H9 (cell line): ENCODE results near the gene RHBDD1. TPM values are rescaled to one million over a fixed set of nuclear protein-coding genes. Genes with fewer than 3 reads are reported as not detected.

ENCODE experiments used
- DNase-seq: peaks from one replicate; pipeline ENCODE4 v3.0.0-alpha.2; 2017
- H2AFZ ChIP-seq: one replicate; pipeline ENCODE4 v1.6.1; 2013; ENCODE audit warnings: mild to moderate bottlenecking, low read length, control low read depth, moderate library complexity
- H2AK5ac ChIP-seq: 2 replicates; pipeline ENCODE4 v1.6.1; 2013; ENCODE audit warnings: low read length, control low read depth, mixed read lengths; ENCODE audit not compliant: insufficient read length
- H2BK120ac ChIP-seq: one replicate; pipeline ENCODE4 v1.6.1; 2013; ENCODE audit warnings: low read depth, mild to moderate bottlenecking, low read length, control low read depth, inconsistent platforms; ENCODE audit not compliant: poor library complexity, severe bottlenecking
- H2BK12ac ChIP-seq: 2 replicates; pipeline ENCODE4 v1.6.1; 2013; ENCODE audit warnings: low read length, control low read depth, mixed read lengths, low read depth; ENCODE audit not compliant: insufficient read length
- H2BK15ac ChIP-seq: 2 replicates; pipeline ENCODE4 v1.6.1; 2013; ENCODE audit warnings: low read depth, low read length, control low read depth
- H2BK20ac ChIP-seq: one replicate; pipeline ENCODE4 v1.6.1; 2013; ENCODE audit warnings: low read depth, mild to moderate bottlenecking, low read length, control low read depth, inconsistent platforms; ENCODE audit not compliant: poor library complexity, severe bottlenecking
- H2BK5ac ChIP-seq: 2 replicates; pipeline ENCODE4 v1.6.1; 2013; ENCODE audit warnings: low read length, control low read depth, mixed read lengths; ENCODE audit not compliant: insufficient read length
- H3K14ac ChIP-seq: 2 replicates; pipeline ENCODE4 v1.6.1; 2013; ENCODE audit warnings: low read length, control low read depth; ENCODE audit not compliant: insufficient read depth
- H3K18ac ChIP-seq: 2 replicates; pipeline ENCODE4 v1.6.1; 2013; ENCODE audit warnings: low read depth, mild to moderate bottlenecking, mixed read lengths, low read length, control low read depth; ENCODE audit not compliant: insufficient read length
- H3K23ac ChIP-seq: 2 replicates; pipeline ENCODE4 v1.6.1; 2013; ENCODE audit warnings: low read length, control low read depth, mixed read lengths, low read depth; ENCODE audit not compliant: insufficient read length
- H3K23me2 ChIP-seq: 2 replicates; pipeline ENCODE4 v1.6.1; 2013; ENCODE audit warnings: low read depth, mild to moderate bottlenecking, mixed read lengths, low read length, control low read depth; ENCODE audit not compliant: insufficient read length, poor library complexity, severe bottlenecking
- H3K27ac ChIP-seq: 2 replicates; pipeline ENCODE4 v1.5.1; 2013; ENCODE audit warnings: low read length, control low read depth, mixed read lengths, low read depth; ENCODE audit not compliant: insufficient read length
- H3K27me3 ChIP-seq: 2 replicates; pipeline ENCODE4 v1.6.1; 2013; ENCODE audit warnings: low read length, control low read depth, inconsistent platforms; ENCODE audit not compliant: insufficient read depth
- H3K4ac ChIP-seq: 2 replicates; pipeline ENCODE4 v1.6.1; 2013; ENCODE audit warnings: low read depth, mild to moderate bottlenecking, control low read depth, inconsistent platforms, low read length, moderate library complexity
- H3K4me1 ChIP-seq: 2 replicates; pipeline ENCODE4 v1.6.1; 2013; ENCODE audit warnings: low read length, control low read depth, inconsistent platforms; ENCODE audit not compliant: insufficient read depth
- H3K4me2 ChIP-seq: 2 replicates; pipeline ENCODE4 v1.6.1; 2013; ENCODE audit warnings: low read length, control low read depth, mixed read lengths; ENCODE audit not compliant: insufficient read length, insufficient read depth
- H3K56ac ChIP-seq: 2 replicates; pipeline ENCODE4 v1.6.1; 2013; ENCODE audit warnings: low read depth, mild to moderate bottlenecking, mixed read lengths, low read length, control low read depth; ENCODE audit not compliant: insufficient read length
- H3K79me1 ChIP-seq: 2 replicates; pipeline ENCODE4 v1.6.1; 2013; ENCODE audit warnings: low read depth, mild to moderate bottlenecking, moderate library complexity, low read length, control low read depth, inconsistent platforms; ENCODE audit not compliant: insufficient read depth, poor library complexity, severe bottlenecking
- H3K79me2 ChIP-seq: 2 replicates; pipeline ENCODE4 v1.6.1; 2013; ENCODE audit warnings: low read length, control low read depth, inconsistent platforms; ENCODE audit not compliant: insufficient read depth
- H3K9ac ChIP-seq: 2 replicates; pipeline ENCODE4 v1.6.1; 2013; ENCODE audit warnings: low read length, control low read depth, mixed read lengths; ENCODE audit not compliant: insufficient read length; ENCODE audit errors: extremely low read depth
- H3K9me3 ChIP-seq: one replicate; pipeline ENCODE4 v1.6.1; 2013; ENCODE audit warnings: low read depth, low read length, inconsistent platforms; ENCODE audit not compliant: control insufficient read depth
- H3T11ph ChIP-seq: one replicate; pipeline ENCODE4 v1.6.1; 2013; ENCODE audit warnings: mild to moderate bottlenecking, low read length, control low read depth, inconsistent platforms
- H4K20me1 ChIP-seq: one replicate; pipeline ENCODE4 v1.6.1; 2013; ENCODE audit not compliant: control insufficient read depth, insufficient read length, insufficient read depth
- H4K5ac ChIP-seq: 2 replicates; pipeline ENCODE4 v1.6.1; 2013; ENCODE audit warnings: low read depth, mild to moderate bottlenecking, mixed read lengths, low read length, control low read depth; ENCODE audit not compliant: insufficient read length
- H4K8ac ChIP-seq: replicated peaks from 2 replicates; pipeline ENCODE4 v1.6.1; 2013; ENCODE audit warnings: low read length, control low read depth, mixed read lengths, low read depth; ENCODE audit not compliant: insufficient read length
- H4K91ac ChIP-seq: 2 replicates; pipeline ENCODE4 v1.6.1; 2013; ENCODE audit warnings: low read depth, mild to moderate bottlenecking, moderate library complexity, mixed read lengths, low read length, control low read depth; ENCODE audit not compliant: insufficient read length
- H3K27ac Mint-ChIP-seq, 3 experiments: 2 replicates in 2 of 3; 3 replicates in 1 of 3; pipeline ENCODE4 v1.8.0; 2020 to 2021; ENCODE audit warnings: mixed read lengths in 3 of 3, mild to moderate bottlenecking in 1 of 3, moderate library complexity in 1 of 3
- H3K27me3 Mint-ChIP-seq: 2 replicates; pipeline ENCODE4 v1.8.0; 2021; ENCODE audit warnings: low read depth, mild to moderate bottlenecking, moderate library complexity, mixed read lengths
- H3K36me3 Mint-ChIP-seq, 3 experiments: 2 replicates in 2 of 3; 3 replicates in 1 of 3; pipeline ENCODE4 v1.8.0; 2020 to 2021; ENCODE audit warnings: low read depth in 3 of 3, mixed read lengths in 3 of 3; ENCODE audit not compliant: insufficient read depth in 1 of 3
- H3K4me1 Mint-ChIP-seq, 2 experiments: 2 replicates each; pipeline ENCODE4 v1.8.0; 2020; ENCODE audit warnings: mixed read lengths in 2 of 2
- H3K4me3 Mint-ChIP-seq, 2 experiments: 2 replicates in 1 of 2; 3 replicates in 1 of 2; pipeline ENCODE4 v1.8.0; 2020 to 2021; ENCODE audit warnings: mild to moderate bottlenecking in 2 of 2, mixed read lengths in 2 of 2, moderate library complexity in 1 of 2
- H3K9me3 Mint-ChIP-seq, 2 experiments: 2 replicates in 1 of 2; 3 replicates in 1 of 2; pipeline ENCODE4 v1.8.0; 2020; ENCODE audit warnings: mild to moderate bottlenecking in 2 of 2, mixed read lengths in 2 of 2, moderate library complexity in 1 of 2
- WGBS: extraction: QIAGEN DNeasy Blood & Tissue Kit; methylation state at CpG from one replicate; pipeline ENCODE4 v1.1.7; 2013; ENCODE audit warnings: missing lambda C conversion rate, low lambda C conversion rate, mixed read lengths; ENCODE audit not compliant: insufficient read length; ENCODE audit errors: extremely low coverage; 5-methylcytosine and 5-hydroxymethylcytosine counted together
- total RNA-seq: library from RNA; stranded (reverse); gene quantifications from 2 replicates; pipeline ENCODE4 v1.2.1, GENCODE V29; 2021
- TF ChIP-seq, protein P1 (sequence below): fragments of 200-600 bp; sonication (generic); conservative IDR thresholded peaks from 3 replicates; pipeline ENCODE4 v1.8.0; 2021; ENCODE audit warnings: antibody characterized with exemption, mild to moderate bottlenecking

The RHBDD1 gene
- total RNA-seq, 1 experiment from 2014 or later, result 24.9 TPM

DNA sequence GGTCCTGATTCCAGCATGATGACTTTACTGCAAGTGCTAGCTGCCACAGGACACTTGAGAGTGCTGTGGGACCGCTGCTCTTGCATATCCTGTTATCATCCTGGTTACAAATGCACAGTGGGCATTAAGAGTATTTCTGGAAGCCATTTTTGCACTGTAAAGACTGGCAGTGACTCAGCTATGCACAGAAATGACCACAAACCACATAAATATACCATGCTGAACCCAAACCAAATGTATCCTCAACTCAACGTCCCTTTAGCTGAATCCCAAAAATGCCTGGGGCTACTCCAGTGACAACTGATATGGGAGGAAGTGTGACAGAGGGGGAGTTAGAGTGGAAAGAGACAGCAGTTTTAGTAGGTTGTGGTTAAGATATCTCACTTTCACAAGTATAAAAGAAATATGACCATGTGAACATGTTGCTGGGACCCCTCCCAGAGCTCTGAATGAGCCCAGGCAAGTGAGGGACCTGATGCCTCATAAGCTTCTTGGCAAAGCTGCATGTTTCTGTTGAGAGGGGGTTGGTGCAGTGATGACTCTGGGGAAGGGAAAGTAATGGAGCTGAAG lies 37.3 kb downstream of the RHBDD1 start:
- no peak overlapping the region for H3K4me2 ChIP-seq
- TF ChIP-seq, protein P1, sequence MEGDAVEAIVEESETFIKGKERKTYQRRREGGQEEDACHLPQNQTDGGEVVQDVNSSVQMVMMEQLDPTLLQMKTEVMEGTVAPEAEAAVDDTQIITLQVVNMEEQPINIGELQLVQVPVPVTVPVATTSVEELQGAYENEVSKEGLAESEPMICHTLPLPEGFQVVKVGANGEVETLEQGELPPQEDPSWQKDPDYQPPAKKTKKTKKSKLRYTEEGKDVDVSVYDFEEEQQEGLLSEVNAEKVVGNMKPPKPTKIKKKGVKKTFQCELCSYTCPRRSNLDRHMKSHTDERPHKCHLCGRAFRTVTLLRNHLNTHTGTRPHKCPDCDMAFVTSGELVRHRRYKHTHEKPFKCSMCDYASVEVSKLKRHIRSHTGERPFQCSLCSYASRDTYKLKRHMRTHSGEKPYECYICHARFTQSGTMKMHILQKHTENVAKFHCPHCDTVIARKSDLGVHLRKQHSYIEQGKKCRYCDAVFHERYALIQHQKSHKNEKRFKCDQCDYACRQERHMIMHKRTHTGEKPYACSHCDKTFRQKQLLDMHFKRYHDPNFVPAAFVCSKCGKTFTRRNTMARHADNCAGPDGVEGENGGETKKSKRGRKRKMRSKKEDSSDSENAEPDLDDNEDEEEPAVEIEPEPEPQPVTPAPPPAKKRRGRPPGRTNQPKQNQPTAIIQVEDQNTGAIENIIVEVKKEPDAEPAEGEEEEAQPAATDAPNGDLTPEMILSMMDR, result no peak

More for the DNA sequence above, 37.3 kb downstream of the RHBDD1 start:
- Mint-ChIP-seq H3K27ac (no peak overlapping the region; a peak in 1 of 7 replicates), H3K27me3 (no peaks in the 10 kb centered on the region), H3K4me3 (no peak overlapping the region), H3K9me3 (no peaks in the 10 kb centered on the region), H3K36me3 (peaks cover 0 to 3% (median 1%) of the 10 kb centered on the region in 3 experiments; a peak in 4 of 7 replicates), H3K4me1 (peaks cover 29 to 38% of the 10 kb centered on the region in 2 experiments)
- H3K9me3 ChIP-seq, result no peaks in the 10 kb centered on the region
- H3K27me3 ChIP-seq, result no peaks in the 10 kb centered on the region
- no peak for DNase-seq
- no peak overlapping the region for H3K56ac ChIP-seq
- no peak overlapping the region for H2BK5ac ChIP-seq
- H3K9ac ChIP-seq, result no peak overlapping the region
- no peak overlapping the region for H2BK20ac ChIP-seq
- H2BK120ac ChIP-seq, result no peak overlapping the region
- H3K18ac ChIP-seq, result no peak overlapping the region
- H3K14ac ChIP-seq, result no peak overlapping the region
- no CpG with 5 or more reads among the region's 2 CpGs for WGBS
- no peak overlapping the region for H3K4ac ChIP-seq
- no peak overlapping the region for H2AK5ac ChIP-seq
- no peaks in the 10 kb centered on the region for H4K20me1 ChIP-seq
- no peaks in the 10 kb centered on the region for H3K79me1 ChIP-seq
- no peak overlapping the region for H3K27ac ChIP-seq
- H3T11ph ChIP-seq, result no peak overlapping the region
- no peak overlapping the region for H2BK15ac ChIP-seq
- H3K23me2 ChIP-seq, result no peaks in the 10 kb centered on the region
- H2BK12ac ChIP-seq, result no peak overlapping the region
- no peak overlapping the region for H4K91ac ChIP-seq
- H2AFZ ChIP-seq, result no peak overlapping the region
- no peaks in the 10 kb centered on the region for H3K79me2 ChIP-seq
- no peak overlapping the region for H3K23ac ChIP-seq
- no peak overlapping the region for H4K8ac ChIP-seq
- H4K5ac ChIP-seq, result no peak overlapping the region
- peaks cover under 1% of the 10 kb centered on the region; the same call in 1 of the 2 replicates for H3K4me1 ChIP-seq
